ENCODE measurements around the gene FSTL3.

The FSTL3 gene

GRCh38 chr19:645912-646778 is 30.0 kb upstream of the FSTL3 start:
- no peak for DNase-seq

- DNase-seq: no peak
These were observed 29.2 kb upstream of the FSTL3 start for GRCh38 chr19:646779-647565.

- no peak for DNase-seq
These were observed 28.5 kb upstream of the FSTL3 start for GRCh38 chr19:647566-648284.

GRCh38 chr19:648305-648704 is 27.9 kb upstream of the FSTL3 start:
- DNase-seq: no peak

- no peak for DNase-seq
These were observed 27.0 kb upstream of the FSTL3 start for GRCh38 chr19:648904-649801.

- no peak for DNase-seq
These were observed 26.1 kb upstream of the FSTL3 start for GRCh38 chr19:650121-650520.

GRCh38 chr19:651114-651818 is 24.9 kb upstream of the FSTL3 start:
- DNase-seq: no peak

GRCh38 chr19:651991-652390 is 24.2 kb upstream of the FSTL3 start:
- no peak for DNase-seq

- no peak for DNase-seq
These were observed 23.5 kb upstream of the FSTL3 start for GRCh38 chr19:652467-653389.

GRCh38 chr19:653425-653824 is 22.8 kb upstream of the FSTL3 start:
- DNase-seq: no peak

- no peak for DNase-seq
These were observed 20.5 kb upstream of the FSTL3 start for GRCh38 chr19:655691-656090.

GRCh38 chr19:656751-657559 is 19.2 kb upstream of the FSTL3 start:
- no peak for DNase-seq

- DNase-seq: no peak
These were observed 18.6 kb upstream of the FSTL3 start for GRCh38 chr19:657611-658010.

GRCh38 chr19:658059-658839 is 17.9 kb upstream of the FSTL3 start:
- DNase-seq: no peak

GRCh38 chr19:658916-659839 is 17.0 kb upstream of the FSTL3 start:
- DNase-seq: no peak

- DNase-seq: no peak
These were observed 15.3 kb upstream of the FSTL3 start for GRCh38 chr19:660793-661426.

Measured in fibroblast of skin of right biceps (primary cell).